Activated B cell treated with CpG ODN at 0.5 μM for 24 hours (primary cell): ENCODE data around the gene VPREB1. TPM values are rescaled to one million over a fixed set of nuclear protein-coding genes. Genes with fewer than 3 reads are reported as not detected.
"Not testable (repeated sequence)": the region's sequence is repeated elsewhere in the genome, so short reads cannot be mapped to it uniquely, and the experiment has no call there.

Experiments used
- ATAC-seq: fragments of 200-7000 bp; cut with Tn5 transposase; one replicate; pipeline ENCODE4 v1.10.0; 2021; ENCODE audit warnings: low read depth, mild to moderate bottlenecking, moderate library complexity
- CTCF ChIA-PET: fragments of 350-600 bp; sonication (Branson Sonifier 250); formaldehyde crosslinking; loops from one replicate; lab custom pipeline; 2021; ENCODE audit warnings: antibody characterized with exemption; lab: Charles Lee
- POLR2A ChIA-PET: fragments of 350-600 bp; sonication (Branson Sonifier 250); formaldehyde crosslinking; loops from one replicate; lab custom pipeline; 2021; ENCODE audit warnings: antibody characterized with exemption; lab: Charles Lee
- DNase-seq: peaks from one replicate; pipeline ENCODE4 v3.0.0; 2022
- H3K27ac Mint-ChIP-seq: one replicate; pipeline ENCODE4 v1.8.0; 2020; ENCODE audit warnings: mixed read lengths
- H3K27me3 Mint-ChIP-seq: one replicate; pipeline ENCODE4 v1.8.0; 2021; ENCODE audit warnings: mixed read lengths
- H3K36me3 Mint-ChIP-seq: one replicate; pipeline ENCODE4 v1.8.0; 2021; ENCODE audit warnings: low read depth, mixed read lengths
- H3K4me1 Mint-ChIP-seq: one replicate; pipeline ENCODE4 v1.8.0; 2021; ENCODE audit warnings: mixed read lengths
- H3K4me3 Mint-ChIP-seq: one replicate; pipeline ENCODE4 v1.8.0; 2020; ENCODE audit warnings: mild to moderate bottlenecking, mixed read lengths
- H3K9me3 Mint-ChIP-seq: one replicate; pipeline ENCODE4 v1.8.0; 2020; ENCODE audit warnings: mixed read lengths
- intact Hi-C: fragments of 100-400 bp; cut with micrococcal nuclease; formaldehyde crosslinking; loops from one replicate; pipeline ENCODE4 v1.15.1; 2024
- total RNA-seq: library from RNA; stranded (reverse); gene quantifications from 2 replicates; pipeline ENCODE4 v1.2.3, GENCODE V29; 2022
- TF ChIP-seq, protein P1 (sequence below): fragments of 200-600 bp; IDR thresholded peaks from one replicate; pipeline ENCODE4 v1.8.0; 2022; ENCODE audit warnings: antibody characterized with exemption, mild to moderate bottlenecking

Gene VPREB1
- total RNA-seq, 1 donor from 2014 or later: not detected

DNA sequence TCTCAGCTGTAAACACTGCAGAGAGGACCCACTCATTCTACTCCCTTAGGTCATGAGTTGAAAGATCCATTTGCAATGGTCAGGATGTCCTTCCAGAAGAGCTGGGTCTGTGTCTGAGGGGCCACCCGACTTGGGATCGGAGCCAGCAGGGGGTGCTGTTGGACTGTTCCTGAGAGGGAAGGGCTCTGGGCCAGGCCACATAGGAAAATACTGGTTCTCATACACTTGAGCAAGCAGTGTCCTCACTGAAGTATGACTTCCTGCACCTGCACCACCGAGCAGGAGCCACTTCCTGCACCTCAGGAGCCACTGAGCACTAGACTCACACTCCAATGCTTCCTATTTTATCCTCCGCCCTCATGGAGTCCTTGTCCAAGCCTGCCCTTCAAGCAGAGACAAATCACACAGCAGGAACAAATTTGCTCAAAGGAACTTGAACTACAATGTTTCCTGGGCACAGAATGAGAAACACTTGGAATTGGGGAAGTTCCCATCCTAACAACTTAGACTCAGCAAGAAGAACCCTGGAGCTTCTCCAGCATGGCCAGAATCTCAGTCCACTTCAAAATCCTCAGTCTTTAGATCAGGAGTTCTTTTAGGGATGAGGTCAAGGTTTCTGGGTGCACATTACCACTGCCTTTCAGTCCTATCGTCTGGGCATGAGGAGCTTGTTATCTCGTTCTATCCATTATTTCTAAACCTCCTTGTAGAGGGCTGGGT lies 36.6 kb upstream of the VPREB1 start:
- Mint-ChIP-seq H3K27me3 (no peaks in the 10 kb centered on the region), H3K27ac (peak overlapping the region; percentile 90), H3K36me3 (no peaks in the 10 kb centered on the region), H3K4me1 (peaks cover 56% of the 10 kb centered on the region), H3K9me3 (no peaks in the 10 kb centered on the region), H3K4me3 (peak overlapping the region; percentile 70)
- TF ChIP-seq, protein P1, sequence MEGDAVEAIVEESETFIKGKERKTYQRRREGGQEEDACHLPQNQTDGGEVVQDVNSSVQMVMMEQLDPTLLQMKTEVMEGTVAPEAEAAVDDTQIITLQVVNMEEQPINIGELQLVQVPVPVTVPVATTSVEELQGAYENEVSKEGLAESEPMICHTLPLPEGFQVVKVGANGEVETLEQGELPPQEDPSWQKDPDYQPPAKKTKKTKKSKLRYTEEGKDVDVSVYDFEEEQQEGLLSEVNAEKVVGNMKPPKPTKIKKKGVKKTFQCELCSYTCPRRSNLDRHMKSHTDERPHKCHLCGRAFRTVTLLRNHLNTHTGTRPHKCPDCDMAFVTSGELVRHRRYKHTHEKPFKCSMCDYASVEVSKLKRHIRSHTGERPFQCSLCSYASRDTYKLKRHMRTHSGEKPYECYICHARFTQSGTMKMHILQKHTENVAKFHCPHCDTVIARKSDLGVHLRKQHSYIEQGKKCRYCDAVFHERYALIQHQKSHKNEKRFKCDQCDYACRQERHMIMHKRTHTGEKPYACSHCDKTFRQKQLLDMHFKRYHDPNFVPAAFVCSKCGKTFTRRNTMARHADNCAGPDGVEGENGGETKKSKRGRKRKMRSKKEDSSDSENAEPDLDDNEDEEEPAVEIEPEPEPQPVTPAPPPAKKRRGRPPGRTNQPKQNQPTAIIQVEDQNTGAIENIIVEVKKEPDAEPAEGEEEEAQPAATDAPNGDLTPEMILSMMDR: no peak
- DNase-seq (peak; percentile 80), ATAC-seq (peak; percentile 83)
- ChIA-PET CTCF (interaction anchor here (0.6 to 5.1 kb wide), 32 partner anchors 9 to 749 kb away, joined by 3 to 58 read pairs (median 4); no protein-coding TSS in a partner anchor), POLR2A (interaction anchor here (0.6 to 2.6 kb wide), 14 partner anchors 12 to 748 kb away, joined by 3 to 16 read pairs (median 4); no protein-coding TSS in a partner anchor)
- intact Hi-C loops: loop anchor here (1.0 to 5.0 kb wide), 11 partner anchors 12 to 747 kb away; no protein-coding TSS in a partner anchor

DNA sequence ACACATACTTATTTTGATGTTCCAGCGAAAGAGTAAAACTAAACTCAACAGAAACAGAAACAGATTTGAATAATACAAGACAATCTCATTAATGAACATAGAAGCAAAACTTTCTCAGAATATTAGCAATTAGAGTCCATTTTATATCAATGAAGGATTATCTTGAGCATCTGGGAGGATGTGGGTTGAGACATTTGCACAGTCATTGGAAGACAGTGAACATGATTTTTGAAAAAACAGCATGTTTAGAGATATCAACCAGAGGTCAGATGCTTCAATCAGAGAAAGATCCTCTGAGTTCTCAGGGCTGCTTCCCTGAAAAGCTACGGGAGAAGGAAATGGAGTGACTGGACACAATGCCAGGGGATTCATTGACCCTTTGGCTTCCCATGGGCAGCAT lies 35.9 kb upstream of the VPREB1 start:
- Mint-ChIP-seq H3K27ac (peak overlapping the region; percentile 90), H3K27me3 (no peaks in the 10 kb centered on the region), H3K4me1 (peaks cover 60% of the 10 kb centered on the region), H3K36me3 (no peaks in the 10 kb centered on the region), H3K9me3 (no peaks in the 10 kb centered on the region), H3K4me3 (peak overlapping the region; percentile 70)
- TF ChIP-seq, protein P1: no peak
- POLR2A ChIA-PET: interaction anchor here (1.0 to 2.6 kb wide), 7 partner anchors 12 to 728 kb away, joined by 3 to 16 read pairs (median 4); no protein-coding TSS in a partner anchor
- CTCF ChIA-PET: interaction anchor here (0.6 to 5.1 kb wide), 16 partner anchors 8 to 746 kb away, joined by 3 to 58 read pairs (median 6); no protein-coding TSS in a partner anchor
- ATAC-seq (no peak), DNase-seq (no peak)
- intact Hi-C loops: loop anchor here (1.0 to 5.0 kb wide), 10 partner anchors 12 to 746 kb away; no protein-coding TSS in a partner anchor

- CTCF ChIA-PET: interaction anchor here (2.1 to 5.1 kb wide), 4 partner anchors 25 to 178 kb away, joined by 12 to 58 read pairs (median 38); no protein-coding TSS in a partner anchor
- not testable (repeated sequence) for H3K4me3 Mint-ChIP-seq
- intact Hi-C loops: loop anchor here (2.0 to 5.0 kb wide), 3 partner anchors 16 to 746 kb away; no protein-coding TSS in a partner anchor
Observed at GRCh38 chr22:22209080-22209640, 35.4 kb upstream of the VPREB1 start.

GRCh38 chr22:22210375-22210774 lies 34.2 kb upstream of the VPREB1 start:
- Mint-ChIP-seq H3K4me3 (no peak overlapping the region), H3K9me3 (no peaks in the 10 kb centered on the region), H3K4me1 (peaks cover 70% of the 10 kb centered on the region), H3K36me3 (no peaks in the 10 kb centered on the region), H3K27me3 (no peaks in the 10 kb centered on the region), H3K27ac (peak overlapping the region; percentile 86)
- DNase-seq: no peak
- intact Hi-C loops: no loop called here
- TF ChIP-seq, protein P1: no peak
- ATAC-seq: peak; percentile 62
- POLR2A ChIA-PET: interaction anchor here (1.7 to 1.9 kb wide), 3 partner anchors 9 to 42 kb away, joined by 4 to 5 read pairs (median 5); no protein-coding TSS in a partner anchor
- CTCF ChIA-PET: interaction anchor here (0.8 to 4.6 kb wide), 4 partner anchors 24 to 212 kb away, joined by 3 to 58 read pairs (median 3); no protein-coding TSS in a partner anchor

More at GRCh38 chr22:22209080-22209640, 35.4 kb upstream of the VPREB1 start:
- not testable (repeated sequence) for H3K36me3 Mint-ChIP-seq, H3K27ac Mint-ChIP-seq, ATAC-seq, H3K27me3 Mint-ChIP-seq, DNase-seq, H3K9me3 Mint-ChIP-seq
- peaks cover 62% of the 10 kb centered on the region for H3K4me1 Mint-ChIP-seq
- POLR2A ChIA-PET: interaction anchor here (1.7 to 2.6 kb wide), 2 partner anchors 13 to 41 kb away, joined by 5 to 11 read pairs; no protein-coding TSS in a partner anchor
